Right lobe of liver (tissue), 6 donors: ENCODE results near the gene TICRR. TPM values are rescaled to one million over a fixed set of nuclear protein-coding genes. Genes with fewer than 3 reads are reported as not detected.

Experiments used
- ATAC-seq, 4 donors: fragments of 200-7000 bp; cut with Tn5 transposase; one replicate each; pipeline ENCODE4 v1.9.1; 2020; ENCODE audit warnings: mild to moderate bottlenecking in 4 of 4, moderate library complexity in 4 of 4
- DNase-seq, 3 donors: peaks; one replicate each; pipeline ENCODE4 v3.0.0-alpha.2; 2020
- H3K27ac ChIP-seq, 3 donors: fragments of 200-600 bp; one replicate each; pipeline ENCODE4 v1.8.0; 2022
- H3K27me3 ChIP-seq, 2 donors: fragments of 200-600 bp; one replicate each; pipeline ENCODE4 v1.8.0; 2022
- H3K36me3 ChIP-seq, 4 donors: fragments of 200-600 bp; sonication (generic) in 1 of 4; one replicate each; pipeline versions ENCODE4 v1.5.1 to v1.8.0; 2017 to 2022; ENCODE audit warnings: control low read depth in 1 of 4
- H3K4me1 ChIP-seq, 4 donors: fragments of 200-600 bp; sonication (generic) in 1 of 4; one replicate each; pipeline versions ENCODE4 v1.5.1 to v1.8.0; 2017 to 2022; ENCODE audit warnings: control low read depth in 1 of 4
- H3K4me3 ChIP-seq, 3 donors: fragments of 200-600 bp; one replicate each; pipeline ENCODE4 v1.8.0; 2022
- H3K9me3 ChIP-seq, 4 donors: fragments of 200-600 bp; sonication (generic) in 1 of 4; one replicate each; pipeline versions ENCODE4 v1.5.1 to v1.8.0; 2017 to 2022; ENCODE audit warnings: control low read depth in 1 of 4
- POLR2A ChIP-seq: fragments of 450-650 bp; IDR thresholded peaks from one replicate; pipeline ENCODE4 v1.6.1; 2017; ENCODE audit warnings: antibody characterized with exemption, mild to moderate bottlenecking
- WGBS: methylation state at CpG from one replicate; pipeline ENCODE4 v1.1.6; 2018; ENCODE audit warnings: low coverage, low lambda C conversion rate; ENCODE audit not compliant: insufficient coverage; ENCODE audit errors: missing lambda C conversion rate; 5-methylcytosine and 5-hydroxymethylcytosine counted together
- intact Hi-C, 2 donors: fragments of 100-400 bp; cut with DNase I; formaldehyde crosslinking; loops; one replicate each; pipeline versions ENCODE4 v1.11.2 to v1.14.1; 2022
- total RNA-seq, 6 experiments: library from RNA; depleted of rRNA in 2 of 6; stranded (reverse); fragments of >200 nt in 2 of 6; fragmentation: NEBNext Ultra II Directional in 3 of 6; extraction: Animal tissue kit (Norgen Biotek cat#: 25700) in 3 of 6; gene quantifications; one replicate each; pipeline versions ENCODE4 v1.1.0 to v1.2.4, GENCODE V29; 2016 to 2023
- TF ChIP-seq, protein P1 (sequence below), 4 donors: fragments of 200-600 bp in 3 of 4; fragments of 450-650 bp in 1 of 4; IDR thresholded peaks; one replicate each; pipeline versions ENCODE4 v1.5.1 to v1.8.0; 2016 to 2022; ENCODE audit warnings: antibody characterized with exemption in 4 of 4, mild to moderate bottlenecking in 2 of 4
- donor health status: DM: no; HTN: yes; CAD: no.
- donor health status: DM: no; HTN: no; CAD: no.
- donor health status: DM: no; HTN: no; CAD: no.
- donor health status: DM: no; HTN: yes; CAD: no.
- donor health status: DM: no; HTN: yes; CAD: no.

The TICRR gene
- total RNA-seq, 6 experiments from 2014 or later, result 0.05 to 1.1 (median 0.24) TPM; not detected in 1

DNA sequence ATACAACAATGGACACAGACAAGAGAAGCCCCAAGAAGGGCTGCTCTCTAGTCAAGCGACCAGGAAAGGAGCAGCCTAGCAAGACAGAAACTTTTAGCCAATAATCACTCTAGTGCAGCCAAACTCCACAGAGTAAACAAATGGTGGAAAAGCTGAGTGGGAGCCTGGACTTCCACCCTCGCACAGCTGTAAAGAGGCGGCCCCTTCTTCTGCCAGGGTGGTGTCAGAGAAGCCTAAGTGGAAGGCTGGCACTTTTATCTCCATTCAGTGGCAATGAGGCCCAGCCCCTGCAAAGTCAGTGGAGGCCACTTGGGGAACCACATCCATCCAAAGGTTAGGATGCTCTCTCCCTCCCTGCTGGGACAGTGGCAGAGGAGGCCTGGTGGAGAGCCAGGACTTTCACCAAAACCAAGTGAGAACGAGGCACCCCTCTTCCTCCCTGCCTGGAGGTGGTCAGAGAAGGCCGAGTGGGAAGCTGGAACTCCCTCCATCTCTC is 15.5 kb upstream of the TICRR start:
- TF ChIP-seq POLR2A, result no peak
- Histone ChIP-seq H3K36me3 (no peaks in the 10 kb centered on the region), H3K4me1 (no peaks in the 10 kb centered on the region), H3K27me3 (no peaks in the 10 kb centered on the region), H3K27ac (no peak overlapping the region), H3K9me3 (no peaks in the 10 kb centered on the region), H3K4me3 (no peak overlapping the region)
- ATAC-seq (no peak), DNase-seq (no peak)
- intact Hi-C loops, result loop anchor here (10.0 kb wide), 1 partner anchor 65 kb away; the partner anchor contains the start of gene RHCG (in 2 of the 2)
- WGBS, result 52% methylated on average over 4 of the region's 5 CpGs

DNA sequence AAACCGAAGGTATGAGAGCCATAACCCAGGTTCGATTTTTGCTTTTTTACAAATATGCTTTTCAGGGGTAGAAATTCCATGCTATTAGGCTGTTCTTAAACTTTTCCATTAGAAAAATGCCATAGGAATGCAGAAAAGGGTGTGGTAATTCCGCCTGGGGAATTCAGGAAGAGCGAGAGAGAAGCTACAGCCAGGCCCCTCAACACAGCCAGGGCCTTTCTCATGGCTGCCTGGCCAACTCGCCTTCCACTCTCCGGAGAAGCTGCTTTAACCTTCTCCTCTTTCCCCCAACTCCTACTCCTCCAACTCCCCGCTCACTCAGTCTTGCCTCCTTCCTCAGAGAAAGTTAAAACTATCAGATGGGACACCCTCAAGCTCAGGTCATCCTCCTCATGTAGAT is 9.1 kb upstream of the TICRR start:
- no peak overlapping the region for H3K27ac ChIP-seq
- 74% methylated on average over 7 of the region's 7 CpGs for WGBS
- TF ChIP-seq, protein P1, sequence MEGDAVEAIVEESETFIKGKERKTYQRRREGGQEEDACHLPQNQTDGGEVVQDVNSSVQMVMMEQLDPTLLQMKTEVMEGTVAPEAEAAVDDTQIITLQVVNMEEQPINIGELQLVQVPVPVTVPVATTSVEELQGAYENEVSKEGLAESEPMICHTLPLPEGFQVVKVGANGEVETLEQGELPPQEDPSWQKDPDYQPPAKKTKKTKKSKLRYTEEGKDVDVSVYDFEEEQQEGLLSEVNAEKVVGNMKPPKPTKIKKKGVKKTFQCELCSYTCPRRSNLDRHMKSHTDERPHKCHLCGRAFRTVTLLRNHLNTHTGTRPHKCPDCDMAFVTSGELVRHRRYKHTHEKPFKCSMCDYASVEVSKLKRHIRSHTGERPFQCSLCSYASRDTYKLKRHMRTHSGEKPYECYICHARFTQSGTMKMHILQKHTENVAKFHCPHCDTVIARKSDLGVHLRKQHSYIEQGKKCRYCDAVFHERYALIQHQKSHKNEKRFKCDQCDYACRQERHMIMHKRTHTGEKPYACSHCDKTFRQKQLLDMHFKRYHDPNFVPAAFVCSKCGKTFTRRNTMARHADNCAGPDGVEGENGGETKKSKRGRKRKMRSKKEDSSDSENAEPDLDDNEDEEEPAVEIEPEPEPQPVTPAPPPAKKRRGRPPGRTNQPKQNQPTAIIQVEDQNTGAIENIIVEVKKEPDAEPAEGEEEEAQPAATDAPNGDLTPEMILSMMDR (IDR thresholded peaks at IDR 0.05), result no peak
- TF ChIP-seq POLR2A, result no peak
- H3K27me3 ChIP-seq, result no peaks in the 10 kb centered on the region
- intact Hi-C loops, result no loop called here
- H3K4me1 ChIP-seq, result no peaks in the 10 kb centered on the region
- ATAC-seq (no peak), DNase-seq (no peak)
- H3K4me3 ChIP-seq, result no peak overlapping the region
- no peaks in the 10 kb centered on the region for H3K36me3 ChIP-seq
- no peaks in the 10 kb centered on the region for H3K9me3 ChIP-seq

DNA sequence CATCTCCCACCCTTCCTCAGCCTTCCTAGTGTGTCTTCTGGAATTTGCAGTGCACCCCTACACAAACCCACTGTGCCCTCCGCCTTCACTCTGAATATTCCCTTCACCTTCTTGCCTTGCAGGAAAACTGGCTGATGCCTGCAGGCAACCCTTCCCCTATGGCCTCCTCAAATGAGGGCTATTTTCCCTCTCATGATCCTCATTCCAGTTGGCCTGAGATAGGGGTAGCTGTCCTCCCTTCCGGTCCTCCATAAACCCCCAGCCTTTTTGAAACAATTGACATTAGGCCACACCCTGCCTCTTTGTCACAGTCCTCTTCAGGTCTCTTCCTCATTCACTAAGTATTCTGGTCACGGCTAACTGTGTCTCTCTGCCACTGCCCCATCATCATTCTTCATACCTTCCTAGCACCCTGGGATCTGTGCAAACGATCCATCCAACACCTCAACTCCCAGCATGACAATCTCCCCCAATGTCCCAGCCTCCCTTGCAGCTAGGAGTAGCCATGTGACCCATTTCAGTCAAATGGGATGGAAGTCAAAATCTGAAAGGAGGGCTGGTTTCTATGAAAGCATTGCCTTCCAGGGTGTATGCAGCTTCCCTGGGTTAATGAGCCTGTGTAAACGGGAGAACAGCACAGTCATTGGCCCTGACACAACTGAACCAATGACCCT is 8.5 kb upstream of the TICRR start:
- DNase-seq (no peak), ATAC-seq (no peak)
- Histone ChIP-seq H3K27ac (no peak overlapping the region), H3K4me1 (no peaks in the 10 kb centered on the region), H3K27me3 (no peaks in the 10 kb centered on the region), H3K4me3 (no peak overlapping the region), H3K36me3 (no peaks in the 10 kb centered on the region), H3K9me3 (no peaks in the 10 kb centered on the region)
- intact Hi-C loops, result no loop called here
- WGBS, result 82% methylated on average over 5 of the region's 5 CpGs
- no peak for TF ChIP-seq POLR2A
- TF ChIP-seq, protein P1 (IDR thresholded peaks at IDR 0.05), result no peak

DNA sequence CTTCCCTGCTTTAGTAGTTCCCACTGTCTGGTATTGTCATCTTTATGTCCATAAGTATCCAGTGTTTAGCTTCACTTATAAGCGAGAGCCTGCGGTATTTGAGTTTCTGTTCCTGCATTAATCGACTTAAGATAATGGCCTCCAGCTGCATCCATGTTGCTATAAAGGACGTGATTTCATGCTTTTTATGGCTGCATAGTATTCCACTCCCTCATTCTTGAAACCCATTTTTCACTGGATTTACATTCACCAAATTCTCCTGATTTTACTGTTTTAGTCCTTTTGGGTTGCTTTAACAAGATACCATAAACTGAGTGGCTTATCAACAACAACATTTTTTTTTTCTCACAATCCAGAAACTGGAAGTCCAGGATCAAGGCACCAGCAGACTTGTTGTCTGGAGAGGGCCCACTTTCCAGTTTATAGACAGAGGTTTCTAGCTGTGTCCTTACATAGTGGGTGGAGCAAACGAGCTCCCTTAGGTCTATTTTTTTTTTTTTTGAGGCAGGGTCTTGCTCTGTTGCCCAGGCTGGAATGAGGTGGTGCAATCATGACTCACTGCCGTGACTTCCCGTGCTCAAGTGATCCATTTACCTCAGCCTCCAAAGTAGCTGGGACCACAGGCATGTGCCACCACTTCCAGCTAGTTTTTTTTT is 6.1 kb upstream of the TICRR start:
- no peaks in the 10 kb centered on the region for H3K27me3 ChIP-seq
- no peaks in the 10 kb centered on the region for H3K36me3 ChIP-seq
- ATAC-seq (no peak), DNase-seq (no peak)
- H3K4me3 ChIP-seq, result no peak overlapping the region
- H3K27ac ChIP-seq, result no peak overlapping the region
- no peak for TF ChIP-seq POLR2A
- TF ChIP-seq, protein P1 (IDR thresholded peaks at IDR 0.05), result no peak
- WGBS, result 62% methylated on average over 7 of the region's 7 CpGs
- no peaks in the 10 kb centered on the region for H3K4me1 ChIP-seq
- intact Hi-C loops, result no loop called here
- no peaks in the 10 kb centered on the region for H3K9me3 ChIP-seq
